ENCODE results near the gene SUSD4.

DNA sequence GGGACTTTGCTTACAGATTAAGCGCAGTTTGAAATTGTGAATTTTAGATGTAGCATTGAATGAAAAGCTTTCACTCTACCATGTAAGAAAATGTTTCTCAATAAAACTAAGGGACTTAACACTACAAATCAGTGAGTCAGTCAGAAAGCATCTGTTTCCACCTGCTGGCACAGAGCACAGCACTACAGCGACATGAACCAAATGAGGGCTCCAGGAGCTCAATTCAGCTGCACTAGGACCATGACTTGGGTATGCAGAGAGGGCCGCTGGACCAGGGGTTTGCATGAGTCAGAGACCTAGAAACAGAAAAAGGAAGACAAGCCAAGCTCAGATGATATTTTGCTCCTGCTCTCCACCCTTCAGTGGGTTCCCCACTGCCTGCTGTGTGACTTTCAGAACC is 5.2 kb downstream of the SUSD4 start:
- TF ChIP-seq SUZ12 (IDR thresholded peaks at IDR 0.05; ENCODE audit: extremely low read depth, insufficient read depth, insufficient read length), result no peak
- no peak for TF ChIP-seq YY1 (IDR thresholded peaks at IDR 0.05; ENCODE audit: insufficient read depth, insufficient read length)
- no peak for TF ChIP-seq ZNF274 (IDR thresholded peaks at IDR 0.05; ENCODE audit: low read depth, low read length)
